AG09319 (cell line): Measurements from ENCODE around the gene PDGFA.

ENCODE experiments used
- DNase-seq: peaks from one replicate; pipeline ENCODE4 v3.0.0-alpha.2; 2010; ENCODE audit warnings: low read depth; ENCODE audit errors: extremely low read depth
- TF ChIP-seq, protein P1 (sequence below): IDR thresholded peaks from 2 replicates; pipeline ENCODE4 v1.5.1; 2011; ENCODE audit warnings: low read depth, mild to moderate bottlenecking, inconsistent platforms, low read length, moderate library complexity

The PDGFA gene

GRCh38 chr7:476736-477360 lies 42.8 kb downstream of the PDGFA start:
- TF ChIP-seq, protein P1, sequence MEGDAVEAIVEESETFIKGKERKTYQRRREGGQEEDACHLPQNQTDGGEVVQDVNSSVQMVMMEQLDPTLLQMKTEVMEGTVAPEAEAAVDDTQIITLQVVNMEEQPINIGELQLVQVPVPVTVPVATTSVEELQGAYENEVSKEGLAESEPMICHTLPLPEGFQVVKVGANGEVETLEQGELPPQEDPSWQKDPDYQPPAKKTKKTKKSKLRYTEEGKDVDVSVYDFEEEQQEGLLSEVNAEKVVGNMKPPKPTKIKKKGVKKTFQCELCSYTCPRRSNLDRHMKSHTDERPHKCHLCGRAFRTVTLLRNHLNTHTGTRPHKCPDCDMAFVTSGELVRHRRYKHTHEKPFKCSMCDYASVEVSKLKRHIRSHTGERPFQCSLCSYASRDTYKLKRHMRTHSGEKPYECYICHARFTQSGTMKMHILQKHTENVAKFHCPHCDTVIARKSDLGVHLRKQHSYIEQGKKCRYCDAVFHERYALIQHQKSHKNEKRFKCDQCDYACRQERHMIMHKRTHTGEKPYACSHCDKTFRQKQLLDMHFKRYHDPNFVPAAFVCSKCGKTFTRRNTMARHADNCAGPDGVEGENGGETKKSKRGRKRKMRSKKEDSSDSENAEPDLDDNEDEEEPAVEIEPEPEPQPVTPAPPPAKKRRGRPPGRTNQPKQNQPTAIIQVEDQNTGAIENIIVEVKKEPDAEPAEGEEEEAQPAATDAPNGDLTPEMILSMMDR = no peak

DNA sequence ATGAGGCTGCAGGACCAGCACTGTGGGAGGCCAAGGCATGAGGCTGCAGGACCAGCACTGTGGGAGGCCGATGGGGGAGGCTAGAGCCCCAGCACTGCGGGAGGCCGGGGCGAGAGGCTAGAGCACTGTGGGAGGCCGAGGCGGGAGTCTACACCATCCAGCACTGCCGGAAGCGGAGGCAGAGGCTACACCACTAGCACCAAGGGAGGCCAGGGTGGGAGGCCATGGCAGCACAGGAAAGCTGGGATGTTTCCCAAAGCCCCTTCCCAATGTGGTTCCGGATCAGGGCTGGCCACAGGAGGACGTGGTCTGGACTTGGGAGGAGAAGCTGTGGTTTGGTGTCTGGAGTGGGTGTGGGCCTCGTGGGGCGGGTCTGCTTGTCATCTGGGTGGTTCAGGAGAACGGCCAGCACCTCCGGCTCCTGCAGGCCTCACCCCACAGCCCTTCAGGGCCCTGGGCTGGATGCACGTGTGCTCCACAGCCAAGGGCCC lies 43.6 kb downstream of the PDGFA start:
- TF ChIP-seq, protein P1 = no peak
- no peak for DNase-seq

More at GRCh38 chr7:476736-477360, 42.8 kb downstream of the PDGFA start:
- no peak for DNase-seq

- TF ChIP-seq, protein P1 = no peak
- no peak for DNase-seq
These were observed 44.3 kb downstream of the PDGFA start for GRCh38 chr7:475425-475728.

DNA sequence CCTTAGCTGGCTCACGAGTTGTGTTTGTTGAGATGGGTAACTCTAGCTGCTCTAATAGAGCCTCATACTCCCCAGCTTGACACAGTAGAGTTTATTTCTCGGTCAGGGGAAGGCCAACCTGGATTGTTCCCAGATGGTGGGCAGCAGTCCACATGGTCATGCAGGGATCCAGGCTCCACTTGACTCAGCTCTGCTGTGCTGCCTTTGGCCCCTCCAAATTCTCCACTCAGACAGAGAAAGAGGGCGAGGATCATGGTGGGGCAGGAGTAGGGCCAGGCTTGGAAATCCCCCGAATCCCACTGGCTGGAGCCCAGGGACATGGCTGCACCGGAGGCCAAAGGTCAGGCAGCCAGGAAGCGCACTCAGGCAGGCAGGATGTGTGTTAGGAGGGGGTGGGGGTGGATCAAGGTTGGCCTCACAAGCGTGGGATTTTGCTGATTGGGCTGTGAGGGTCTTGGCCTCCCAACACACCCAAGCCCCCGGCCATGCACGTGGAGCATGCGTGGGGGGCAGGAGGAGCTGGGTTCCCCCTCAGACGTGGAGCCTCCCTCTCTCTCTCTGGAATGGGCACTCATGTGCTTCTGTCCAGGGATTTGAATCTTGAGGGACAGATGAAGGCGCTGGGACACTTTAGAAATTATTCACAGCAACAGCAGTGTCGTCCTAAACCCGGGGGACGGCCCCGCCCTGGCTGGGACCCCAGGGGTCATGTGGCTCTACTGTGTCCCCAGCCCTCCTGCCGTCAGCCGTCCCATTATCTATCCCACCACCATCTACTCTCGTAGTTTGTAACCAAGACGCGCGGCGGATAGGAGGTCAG lies 44.8 kb downstream of the PDGFA start:
- DNase-seq = no peak
- TF ChIP-seq, protein P1 = no peak

DNA sequence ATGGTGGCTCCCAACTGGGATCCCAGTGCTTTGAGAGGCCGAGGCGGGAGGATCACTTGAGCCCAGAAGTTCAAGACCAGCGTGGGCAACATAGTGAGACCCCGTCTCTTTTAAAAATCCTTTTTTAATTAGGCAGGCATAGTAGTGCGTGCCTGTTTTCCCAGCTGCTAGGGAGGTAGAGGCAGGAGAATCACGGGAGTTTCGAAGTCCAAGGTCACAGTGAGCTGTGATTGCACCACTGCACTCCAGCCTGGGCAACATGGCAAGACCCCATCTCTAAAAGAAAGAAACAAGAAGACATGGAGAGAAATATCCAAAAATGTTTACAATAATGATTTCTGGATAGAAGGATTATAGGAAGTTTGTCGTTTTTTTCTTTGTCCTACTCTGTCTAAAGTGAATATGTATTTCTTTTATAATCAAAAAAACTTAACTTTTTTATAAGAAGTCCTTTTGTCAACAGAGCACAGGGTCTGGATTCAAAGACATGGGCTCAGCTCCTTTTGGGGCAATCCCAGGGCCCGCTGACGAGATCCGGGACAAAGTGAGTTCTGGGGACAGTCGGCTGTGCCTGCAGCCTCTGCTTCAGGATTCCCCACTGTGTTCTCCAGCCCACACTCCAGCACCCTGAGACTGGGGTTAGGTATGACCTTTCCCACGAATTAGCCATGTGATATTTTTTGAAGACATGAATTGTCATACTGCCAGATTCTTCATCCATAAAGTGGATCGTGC lies 45.6 kb downstream of the PDGFA start:
- no peak for DNase-seq
- TF ChIP-seq, protein P1 = no peak

DNA sequence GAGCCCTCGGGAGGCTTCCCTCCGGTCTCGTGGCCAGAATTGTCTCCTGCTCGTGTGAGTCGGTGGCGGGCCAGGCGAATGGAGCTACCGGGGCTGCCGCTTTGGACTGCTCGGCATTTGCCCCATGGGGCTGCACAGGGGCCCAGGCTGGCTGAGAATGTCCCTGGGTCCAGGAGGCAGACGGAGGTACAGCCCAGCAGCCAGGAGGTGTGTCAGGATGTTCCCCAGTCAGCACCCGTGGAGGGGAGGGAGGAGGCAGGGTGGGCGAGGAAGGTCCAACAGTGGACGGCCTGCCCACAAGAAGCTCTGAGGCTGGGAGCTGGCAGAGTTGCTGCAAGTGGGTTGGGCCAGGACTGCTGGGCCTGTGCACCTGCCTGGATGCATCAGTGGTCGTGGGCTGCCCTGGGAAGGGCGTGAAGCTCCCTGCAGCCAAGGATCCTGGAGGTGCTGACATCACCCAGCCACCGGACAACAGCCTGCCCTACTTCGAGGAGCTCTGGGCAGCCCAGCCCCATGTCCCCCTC lies 46.4 kb downstream of the PDGFA start:
- TF ChIP-seq, protein P1 = no peak
- no peak for DNase-seq

- no peak for DNase-seq
- TF ChIP-seq, protein P1 = no peak
These were observed 47.0 kb downstream of the PDGFA start for GRCh38 chr7:472640-472957.
